PC-9 (cell line): ENCODE results near the gene PNMA8C. TPM values are rescaled to one million over a fixed set of nuclear protein-coding genes. Genes with fewer than 3 reads are reported as not detected.

Experiments used
- BruUV-seq: library from RNA; stranded (reverse); fragments of 400-500 nt; replicated peaks from 2 replicates; lab custom pipeline; 2021; lab: Mats Ljungman, UMichigan
- CTCF ChIA-PET: fragments of 300-600 bp; sonication (Branson Sonifier 250); formaldehyde crosslinking; loops from one replicate; lab custom pipeline; 2022; ENCODE audit warnings: antibody characterized with exemption; lab: Charles Lee
- POLR2A ChIA-PET: fragments of 300-600 bp; sonication (Branson Sonifier 250); formaldehyde crosslinking; loops from one replicate; lab custom pipeline; 2022; ENCODE audit warnings: antibody characterized with exemption; ENCODE audit not compliant: unreplicated experiment; lab: Charles Lee
- DNase-seq, 2 experiments: peaks; one replicate each; pipeline versions ENCODE4 v3.0.0 to v3.0.0-alpha.2; 2015 to 2022; ENCODE audit warnings: mixed read lengths in 1 of 2
- H2AFZ ChIP-seq: fragments of 200-600 bp; sonication (generic); 2 replicates; pipeline ENCODE4 v1.8.1; 2017; ENCODE audit warnings: antibody characterized with exemption
- H3F3A ChIP-seq: fragments of 200-600 bp; sonication (generic); 2 replicates; pipeline ENCODE4 v1.8.1; 2017; ENCODE audit warnings: antibody characterized with exemption, mild to moderate bottlenecking, low read depth; ENCODE audit not compliant: insufficient read depth
- H3K27ac ChIP-seq: fragments of 200-600 bp; sonication (generic); 2 replicates; pipeline ENCODE4 v1.6.1; 2016; ENCODE audit warnings: mixed run types
- H3K27me3 ChIP-seq: fragments of 200-600 bp; sonication (generic); 2 replicates; pipeline ENCODE4 v1.6.1; 2016; ENCODE audit warnings: low read depth, mixed run types; ENCODE audit not compliant: insufficient read depth
- H3K36me3 ChIP-seq: fragments of 200-600 bp; sonication (generic); 2 replicates; pipeline ENCODE4 v1.6.1; 2016; ENCODE audit warnings: low read depth, mixed run types
- H3K4me1 ChIP-seq: fragments of 200-600 bp; sonication (generic); replicated peaks from 2 replicates; pipeline ENCODE4 v1.6.1; 2016; ENCODE audit warnings: mixed run types; ENCODE audit not compliant: insufficient read depth
- H3K4me2 ChIP-seq: fragments of 200-600 bp; sonication (generic); 2 replicates; pipeline ENCODE4 v1.6.1; 2017; ENCODE audit warnings: mixed run types
- H3K4me3 ChIP-seq: fragments of 200-600 bp; sonication (generic); 2 replicates; pipeline ENCODE4 v1.6.1; 2016; ENCODE audit warnings: mixed run types
- H3K79me2 ChIP-seq: fragments of 200-600 bp; sonication (generic); 2 replicates; pipeline ENCODE4 v1.6.1; 2017; ENCODE audit warnings: low read depth, mixed run types
- H3K9me2 ChIP-seq: fragments of 200-600 bp; sonication (generic); 2 replicates; pipeline ENCODE4 v1.8.1; 2017; ENCODE audit warnings: mild to moderate bottlenecking; ENCODE audit not compliant: insufficient read depth
- H3K9me3 ChIP-seq: fragments of 200-600 bp; sonication (generic); 2 replicates; pipeline ENCODE4 v1.8.1; 2016; ENCODE audit warnings: low read depth; ENCODE audit not compliant: insufficient read depth
- H4K20me1 ChIP-seq: fragments of 200-600 bp; sonication (generic); 2 replicates; pipeline ENCODE4 v1.8.1; 2017; ENCODE audit not compliant: insufficient read depth
- EZH2 ChIP-seq: fragments of 200-600 bp; sonication (generic); IDR thresholded peaks from 2 replicates; pipeline ENCODE4 v1.8.0; 2017; ENCODE audit warnings: antibody characterized with exemption, low read depth
- intact Hi-C: fragments of 100-400 bp; cut with micrococcal nuclease; formaldehyde crosslinking; loops from one replicate; pipeline ENCODE4 v1.10.0; 2022; ENCODE audit not compliant: unreplicated experiment
- total RNA-seq: library from RNA; stranded (reverse); gene quantifications from 2 replicates; pipeline ENCODE4 v1.2.3, GENCODE V29; 2021
- TF ChIP-seq, protein P1 (sequence below): fragments of 200-600 bp; sonication (generic); conservative IDR thresholded peaks from 2 replicates; pipeline ENCODE4 v1.6.1; 2017; ENCODE audit warnings: mixed run types, antibody characterized with exemption, mild to moderate bottlenecking, moderate library complexity

Gene PNMA8C
- total RNA-seq, 1 experiment from 2014 or later: not detected

DNA sequence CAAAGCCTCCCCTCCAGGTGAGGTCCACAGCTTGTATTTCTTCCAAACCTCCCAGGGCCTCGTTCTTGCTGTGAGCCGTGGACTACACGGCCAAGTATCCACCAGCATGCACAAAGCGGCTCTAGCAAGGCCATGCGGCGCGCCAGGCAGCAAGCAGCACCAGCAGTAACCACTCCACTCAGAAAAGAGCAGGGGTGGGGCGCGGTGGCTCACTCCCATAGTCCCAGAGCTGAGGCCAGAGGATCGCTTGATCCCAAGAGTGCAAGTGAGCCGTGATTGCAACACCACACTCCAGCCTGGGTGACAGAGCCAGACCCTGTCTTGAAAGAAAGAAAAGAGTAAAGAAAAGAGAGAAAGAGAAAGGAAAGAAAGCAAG is 20.1 kb downstream of the PNMA8C start:
- Histone ChIP-seq H3K27ac (no peak overlapping the region), H3K79me2 (no peaks in the 10 kb centered on the region), H3K9me2 (no peaks in the 10 kb centered on the region), H3K36me3 (no peaks in the 10 kb centered on the region), H3K4me2 (no peak overlapping the region), H3F3A (no peaks in the 10 kb centered on the region), H4K20me1 (no peaks in the 10 kb centered on the region), H2AFZ (no peak overlapping the region), H3K4me1 (no peaks in the 10 kb centered on the region), H3K9me3 (no peaks in the 10 kb centered on the region), H3K27me3 (peaks cover 50% of the 10 kb centered on the region), H3K4me3 (no peak overlapping the region)
- intact Hi-C loops: no loop called here
- no TSS peak for BruUV-seq
- no peak for DNase-seq
- POLR2A ChIA-PET: no interaction called here
- CTCF ChIA-PET: interaction anchor here (0.6 kb wide), 1 partner anchor 96 kb away, joined by 3 read pairs; no protein-coding TSS in a partner anchor
- no peak for TF ChIP-seq EZH2

DNA sequence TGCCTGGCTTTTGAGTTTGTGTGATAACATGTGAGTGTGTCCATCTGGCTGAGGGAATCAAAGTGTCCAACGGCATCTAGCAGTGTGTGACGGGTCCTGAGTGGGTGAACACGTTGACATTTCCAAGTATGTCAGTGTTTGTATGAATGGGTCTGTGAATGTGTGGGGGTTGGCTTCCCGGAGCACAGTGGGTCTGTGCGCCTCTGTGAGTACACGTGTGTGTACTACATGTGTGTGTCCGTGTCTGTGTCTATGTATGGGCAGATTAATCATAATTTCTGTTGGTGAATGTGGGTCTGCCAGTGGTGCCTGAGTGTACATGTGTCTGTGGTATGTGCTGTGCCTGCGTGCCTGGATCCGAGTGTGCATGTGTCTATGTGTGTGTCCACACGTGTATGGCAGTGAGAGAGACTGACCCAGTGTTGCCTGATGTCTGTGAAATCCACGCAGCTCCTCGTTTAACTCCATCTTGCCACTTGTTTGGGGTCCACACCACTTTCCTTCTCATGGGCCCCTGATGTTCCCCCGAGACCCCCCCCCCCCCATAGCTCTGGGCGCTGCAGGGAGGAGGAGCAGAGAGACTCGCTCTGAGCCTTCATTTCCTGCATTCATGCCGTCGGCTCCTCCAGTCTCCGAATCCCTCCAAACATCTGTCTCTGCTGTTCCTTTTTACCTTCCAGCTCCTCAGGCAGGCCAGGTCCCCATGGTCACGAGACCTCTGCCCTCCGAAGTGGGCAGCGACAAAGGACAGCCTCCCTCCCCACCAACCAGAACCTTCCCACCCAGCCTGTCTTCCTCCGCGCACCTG is 20.7 kb downstream of the PNMA8C start:
- no peaks in the 10 kb centered on the region for H3F3A ChIP-seq
- no TSS peak for BruUV-seq
- no peaks in the 10 kb centered on the region for H4K20me1 ChIP-seq
- ChIA-PET POLR2A (interaction anchor here (0.6 kb wide), 1 partner anchor 331 kb away, joined by 13 read pairs; no protein-coding TSS in a partner anchor), CTCF (interaction anchor here (0.6 kb wide), 2 partner anchors 96 to 115 kb away, joined by 3 to 21 read pairs; no protein-coding TSS in a partner anchor)
- no peak overlapping the region for H3K4me3 ChIP-seq
- H3K79me2 ChIP-seq: no peaks in the 10 kb centered on the region
- H2AFZ ChIP-seq: no peak overlapping the region
- peaks cover 54% of the 10 kb centered on the region for H3K27me3 ChIP-seq
- no peak overlapping the region for H3K4me2 ChIP-seq
- H3K4me1 ChIP-seq: no peaks in the 10 kb centered on the region
- no peaks in the 10 kb centered on the region for H3K36me3 ChIP-seq
- intact Hi-C loops: no loop called here
- DNase-seq: no peak
- TF ChIP-seq EZH2: no peak
- TF ChIP-seq, protein P1, sequence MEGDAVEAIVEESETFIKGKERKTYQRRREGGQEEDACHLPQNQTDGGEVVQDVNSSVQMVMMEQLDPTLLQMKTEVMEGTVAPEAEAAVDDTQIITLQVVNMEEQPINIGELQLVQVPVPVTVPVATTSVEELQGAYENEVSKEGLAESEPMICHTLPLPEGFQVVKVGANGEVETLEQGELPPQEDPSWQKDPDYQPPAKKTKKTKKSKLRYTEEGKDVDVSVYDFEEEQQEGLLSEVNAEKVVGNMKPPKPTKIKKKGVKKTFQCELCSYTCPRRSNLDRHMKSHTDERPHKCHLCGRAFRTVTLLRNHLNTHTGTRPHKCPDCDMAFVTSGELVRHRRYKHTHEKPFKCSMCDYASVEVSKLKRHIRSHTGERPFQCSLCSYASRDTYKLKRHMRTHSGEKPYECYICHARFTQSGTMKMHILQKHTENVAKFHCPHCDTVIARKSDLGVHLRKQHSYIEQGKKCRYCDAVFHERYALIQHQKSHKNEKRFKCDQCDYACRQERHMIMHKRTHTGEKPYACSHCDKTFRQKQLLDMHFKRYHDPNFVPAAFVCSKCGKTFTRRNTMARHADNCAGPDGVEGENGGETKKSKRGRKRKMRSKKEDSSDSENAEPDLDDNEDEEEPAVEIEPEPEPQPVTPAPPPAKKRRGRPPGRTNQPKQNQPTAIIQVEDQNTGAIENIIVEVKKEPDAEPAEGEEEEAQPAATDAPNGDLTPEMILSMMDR: no peak
- H3K9me2 ChIP-seq: no peaks in the 10 kb centered on the region
- no peaks in the 10 kb centered on the region for H3K9me3 ChIP-seq
- no peak overlapping the region for H3K27ac ChIP-seq

DNA sequence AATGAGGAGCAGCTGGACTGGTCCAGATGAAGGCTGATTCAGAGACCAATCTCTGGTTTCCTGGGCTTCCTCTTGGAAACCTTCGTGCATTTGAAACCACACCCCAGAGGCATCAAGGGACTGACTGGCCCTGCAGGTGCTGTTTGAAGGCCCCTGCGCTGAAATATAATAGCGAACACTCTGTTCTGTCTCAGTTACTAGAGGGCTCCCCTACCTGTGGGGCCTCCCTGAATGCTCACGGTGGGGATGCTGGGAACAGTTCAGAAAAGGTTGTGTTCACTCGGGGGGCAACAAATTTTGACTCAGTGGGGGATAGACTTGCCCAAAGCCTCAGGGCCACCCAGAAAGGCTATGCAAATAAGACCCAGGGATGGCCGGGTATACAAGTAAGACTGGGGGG is 21.8 kb downstream of the PNMA8C start:
- POLR2A ChIA-PET: interaction anchor here (0.6 kb wide), 1 partner anchor 57 kb away, joined by 4 read pairs; no protein-coding TSS in a partner anchor
- H4K20me1 ChIP-seq: no peaks in the 10 kb centered on the region
- H3F3A ChIP-seq: no peaks in the 10 kb centered on the region
- no peak overlapping the region for H2AFZ ChIP-seq
- no peaks in the 10 kb centered on the region for H3K4me1 ChIP-seq
- no peaks in the 10 kb centered on the region for H3K79me2 ChIP-seq
- H3K27me3 ChIP-seq: peaks cover 54% of the 10 kb centered on the region
- no TSS peak for BruUV-seq
- H3K9me3 ChIP-seq: no peaks in the 10 kb centered on the region
- H3K4me2 ChIP-seq: no peak overlapping the region
- no peak for DNase-seq
- TF ChIP-seq EZH2: no peak
- TF ChIP-seq, protein P1: no peak
- no peaks in the 10 kb centered on the region for H3K9me2 ChIP-seq
- H3K27ac ChIP-seq: no peak overlapping the region
- intact Hi-C loops: no loop called here
- no peaks in the 10 kb centered on the region for H3K36me3 ChIP-seq
- CTCF ChIA-PET: no interaction called here
- no peak overlapping the region for H3K4me3 ChIP-seq
